ENCODE measurements around the gene C19orf44. TPM values are rescaled to one million over a fixed set of nuclear protein-coding genes. Genes with fewer than 3 reads are reported as not detected.

Gene C19orf44
- total and polyA plus RNA-seq, 3 experiments from 2014 or later, result 1.3 to 5.4 (median 5.1) TPM

DNA sequence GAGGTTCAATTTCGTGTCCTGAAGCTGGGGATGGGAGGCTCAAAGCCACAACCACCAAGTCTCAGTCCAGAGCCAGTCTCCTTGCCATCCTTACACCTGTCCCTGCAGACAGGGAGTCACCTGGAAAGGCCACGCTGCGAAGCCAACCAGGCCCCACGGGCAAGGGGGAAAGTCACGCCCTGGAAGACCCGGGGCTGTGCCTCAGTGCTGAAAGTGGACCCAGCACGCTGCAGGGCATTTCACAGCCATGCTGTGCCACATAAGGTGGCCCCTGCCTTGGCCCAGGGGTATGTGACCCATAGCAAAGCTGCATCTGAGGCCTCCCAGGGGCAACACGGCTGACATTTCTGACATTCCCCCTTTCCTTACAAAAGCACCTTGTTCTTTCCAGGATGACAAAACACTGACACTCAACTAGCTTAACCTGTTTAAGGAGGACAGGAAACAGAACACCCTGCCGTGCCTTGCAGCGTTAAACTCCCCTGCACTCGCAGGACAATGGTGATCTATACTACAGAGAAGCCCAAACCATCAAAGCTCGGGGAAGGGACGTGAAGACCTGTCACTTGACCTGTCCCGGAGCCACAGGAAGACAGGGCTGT is 31.2 kb downstream of the C19orf44 start:
- peaks cover 0 to 91% (median 9%) of the 10 kb centered on the region in 3 donors for H3K36me3 Mint-ChIP-seq
- no peaks in the 10 kb centered on the region for H3K9me3 Mint-ChIP-seq
- peak overlapping the region in 4 of 8 donors; percentile 31 to 63 (median 44) for H3K27ac Mint-ChIP-seq
- POLR2A ChIA-PET, result no interaction called here
- no peak overlapping the region for H3K27ac ChIP-seq (ENCODE audit: low read depth, low read length)
- CTCF ChIA-PET, result interaction anchor here (1.4 kb wide), 3 partner anchors 17 to 100 kb away, joined by 3 read pairs; no protein-coding TSS in a partner anchor
- peaks cover 63% of the 10 kb centered on the region for H3K36me3 ChIP-seq (ENCODE audit: insufficient read depth, low read length)
- H3K4me1 ChIP-seq (ENCODE audit: insufficient read depth, low read length), result no peaks in the 10 kb centered on the region
- H3K9me3 ChIP-seq (ENCODE audit: low read length), result no peaks in the 10 kb centered on the region
- H3K27me3 ChIP-seq (ENCODE audit: insufficient read depth, low read length, poor library complexity, severe bottlenecking), result no peaks in the 10 kb centered on the region
- DNase-seq, result no peak
- H3K4me3 Mint-ChIP-seq, result no peak overlapping the region
- H3K27me3 Mint-ChIP-seq, result no peaks in the 10 kb centered on the region
- no peaks in the 10 kb centered on the region for H3K4me1 Mint-ChIP-seq
- H3K4me3 ChIP-seq (ENCODE audit: low read length), result no peak overlapping the region

DNA sequence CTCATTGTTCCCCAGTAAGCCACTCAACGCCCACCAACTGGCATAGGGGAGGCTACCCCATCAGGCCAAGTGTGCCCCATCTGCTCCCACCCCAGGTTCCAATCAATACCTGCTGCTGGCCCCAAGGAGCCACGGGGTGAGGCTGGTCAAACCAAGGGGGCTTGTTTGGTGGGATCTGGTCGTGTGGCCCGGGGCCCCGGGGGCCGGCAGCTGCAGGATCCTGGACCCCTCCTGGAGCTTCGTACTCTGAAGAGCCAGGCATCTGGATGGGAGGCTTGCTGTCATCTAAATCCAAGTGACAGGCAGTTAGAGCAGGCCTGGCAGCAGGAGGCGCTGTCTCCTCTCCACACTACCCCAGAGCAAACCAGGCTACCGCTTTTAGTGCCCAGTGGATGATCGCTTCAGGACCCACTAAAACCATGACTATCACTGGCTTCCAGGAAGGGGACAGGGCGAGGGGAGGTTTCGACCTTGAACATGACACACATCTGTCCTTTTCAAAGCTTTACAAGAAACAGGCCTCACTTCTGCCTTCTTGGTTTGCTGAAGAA is 31.9 kb downstream of the C19orf44 start:
- no peaks in the 10 kb centered on the region for H3K27me3 Mint-ChIP-seq
- Histone ChIP-seq H3K27ac (ENCODE audit: low read depth, low read length) (no peak overlapping the region), H3K36me3 (ENCODE audit: insufficient read depth, low read length) (peaks cover 61% of the 10 kb centered on the region), H3K4me1 (ENCODE audit: insufficient read depth, low read length) (no peaks in the 10 kb centered on the region), H3K4me3 (ENCODE audit: low read length) (no peak overlapping the region), H3K27me3 (ENCODE audit: insufficient read depth, low read length, poor library complexity, severe bottlenecking) (no peaks in the 10 kb centered on the region), H3K9me3 (ENCODE audit: low read length) (no peaks in the 10 kb centered on the region)
- peak overlapping the region in 3 of 8 donors; percentile 32 to 69 (median 47) for H3K27ac Mint-ChIP-seq
- ChIA-PET CTCF (interaction anchor here (0.6 to 1.4 kb wide), 4 partner anchors 17 to 569 kb away, joined by 3 read pairs; no protein-coding TSS in a partner anchor), POLR2A (no interaction called here)
- H3K4me1 Mint-ChIP-seq, result no peaks in the 10 kb centered on the region
- DNase-seq, result peak; percentile 21 to 58 (median 26)
- H3K36me3 Mint-ChIP-seq, result peaks cover 0 to 91% (median 9%) of the 10 kb centered on the region in 3 donors
- no peaks in the 10 kb centered on the region for H3K9me3 Mint-ChIP-seq
- H3K4me3 Mint-ChIP-seq, result no peak overlapping the region

DNA sequence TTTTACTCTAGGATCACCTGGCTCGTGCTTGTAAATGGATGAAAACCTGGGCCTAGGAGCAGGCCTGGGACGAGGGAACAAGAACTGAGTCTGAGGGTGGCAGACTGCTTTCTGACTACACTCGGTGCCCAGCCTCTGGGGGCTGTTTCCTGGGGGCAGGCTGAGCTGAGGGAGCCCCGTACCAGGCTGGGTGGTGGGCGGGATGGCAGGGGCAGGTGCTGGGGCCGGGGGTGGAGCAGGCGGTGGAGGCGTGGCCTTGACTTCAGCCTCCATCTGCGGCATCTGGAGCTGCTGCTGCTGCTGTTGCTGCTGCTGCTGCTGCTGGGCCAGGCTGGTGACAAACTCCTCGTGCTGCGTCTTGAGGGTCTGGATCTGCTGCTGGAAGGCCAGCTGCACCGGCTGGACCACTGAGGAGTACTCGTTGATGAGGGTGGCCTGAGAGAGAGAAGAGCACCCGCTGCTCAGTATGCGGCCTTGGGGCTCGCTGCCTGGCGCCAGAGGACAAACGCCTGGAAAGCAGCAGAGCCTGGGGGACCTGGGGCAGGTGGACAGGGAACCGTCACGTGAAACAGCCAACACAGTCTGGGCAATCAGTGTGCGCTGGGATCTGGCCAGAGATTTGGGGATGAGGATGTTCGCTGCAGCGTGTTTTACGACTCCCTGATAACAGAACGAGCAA is 33.4 kb downstream of the C19orf44 start:
- no peaks in the 10 kb centered on the region for H3K4me1 Mint-ChIP-seq
- Histone ChIP-seq H3K9me3 (ENCODE audit: low read length) (no peaks in the 10 kb centered on the region), H3K4me1 (ENCODE audit: insufficient read depth, low read length) (no peaks in the 10 kb centered on the region), H3K27me3 (ENCODE audit: insufficient read depth, low read length, poor library complexity, severe bottlenecking) (no peaks in the 10 kb centered on the region), H3K36me3 (ENCODE audit: insufficient read depth, low read length) (peaks cover 58% of the 10 kb centered on the region), H3K4me3 (ENCODE audit: low read length) (no peak overlapping the region), H3K27ac (ENCODE audit: low read depth, low read length) (no peak overlapping the region)
- no peak for DNase-seq
- POLR2A ChIA-PET, result no interaction called here
- no peaks in the 10 kb centered on the region for H3K27me3 Mint-ChIP-seq
- CTCF ChIA-PET, result no interaction called here
- peaks cover 0 to 91% (median 5%) of the 10 kb centered on the region in 3 donors for H3K36me3 Mint-ChIP-seq
- no peaks in the 10 kb centered on the region for H3K9me3 Mint-ChIP-seq
- no peak overlapping the region for H3K27ac Mint-ChIP-seq
- no peak overlapping the region for H3K4me3 Mint-ChIP-seq

- H3K36me3 Mint-ChIP-seq, result peaks cover 0 to 93% (median 5%) of the 10 kb centered on the region in 3 donors
- H3K27me3 ChIP-seq (ENCODE audit: insufficient read depth, low read length, poor library complexity, severe bottlenecking), result no peaks in the 10 kb centered on the region
- peaks cover 55% of the 10 kb centered on the region for H3K36me3 ChIP-seq (ENCODE audit: insufficient read depth, low read length)
- ChIA-PET POLR2A (no interaction called here), CTCF (no interaction called here)
- H3K4me1 Mint-ChIP-seq, result no peaks in the 10 kb centered on the region
- H3K4me3 ChIP-seq (ENCODE audit: low read length), result no peak overlapping the region
- H3K27me3 Mint-ChIP-seq, result no peaks in the 10 kb centered on the region
- no peaks in the 10 kb centered on the region for H3K9me3 Mint-ChIP-seq
- H3K27ac ChIP-seq (ENCODE audit: low read depth, low read length), result no peak overlapping the region
- H3K27ac Mint-ChIP-seq, result no peak overlapping the region
- no peak for DNase-seq
- no peak overlapping the region for H3K4me3 Mint-ChIP-seq
- no peaks in the 10 kb centered on the region for H3K4me1 ChIP-seq (ENCODE audit: insufficient read depth, low read length)
- H3K9me3 ChIP-seq (ENCODE audit: low read length), result no peaks in the 10 kb centered on the region
Observed at GRCh38 chr19:16530540-16531379, 34.6 kb downstream of the C19orf44 start.

GRCh38 chr19:16531380-16531669 is 35.1 kb downstream of the C19orf44 start:
- no peak overlapping the region for H3K27ac ChIP-seq (ENCODE audit: low read depth, low read length)
- H3K9me3 Mint-ChIP-seq, result no peaks in the 10 kb centered on the region
- H3K36me3 ChIP-seq (ENCODE audit: insufficient read depth, low read length), result peaks cover 51% of the 10 kb centered on the region
- H3K36me3 Mint-ChIP-seq, result peaks cover 0 to 94% (median 5%) of the 10 kb centered on the region in 3 donors
- POLR2A ChIA-PET, result no interaction called here
- no peaks in the 10 kb centered on the region for H3K9me3 ChIP-seq (ENCODE audit: low read length)
- H3K27ac Mint-ChIP-seq, result no peak overlapping the region
- H3K4me1 Mint-ChIP-seq, result peaks cover 0 to 3% (median 0%) of the 10 kb centered on the region in 3 donors
- CTCF ChIA-PET, result no interaction called here
- H3K27me3 ChIP-seq (ENCODE audit: insufficient read depth, low read length, poor library complexity, severe bottlenecking), result no peaks in the 10 kb centered on the region
- H3K4me3 ChIP-seq (ENCODE audit: low read length), result no peak overlapping the region
- H3K27me3 Mint-ChIP-seq, result no peaks in the 10 kb centered on the region
- DNase-seq, result no peak
- peak overlapping the region in 1 of 7 donors; percentile 30 for H3K4me3 Mint-ChIP-seq
- no peaks in the 10 kb centered on the region for H3K4me1 ChIP-seq (ENCODE audit: insufficient read depth, low read length)

- peaks cover 1% of the 10 kb centered on the region for H3K4me1 ChIP-seq (ENCODE audit: insufficient read depth, low read length)
- H3K27me3 ChIP-seq (ENCODE audit: insufficient read depth, low read length, poor library complexity, severe bottlenecking), result no peaks in the 10 kb centered on the region
- POLR2A ChIA-PET, result no interaction called here
- H3K4me3 Mint-ChIP-seq, result no peak overlapping the region
- H3K9me3 ChIP-seq (ENCODE audit: low read length), result no peaks in the 10 kb centered on the region
- peaks cover 0 to 97% (median 6%) of the 10 kb centered on the region in 3 donors for H3K36me3 Mint-ChIP-seq
- H3K4me3 ChIP-seq (ENCODE audit: low read length), result no peak overlapping the region
- peaks cover 39% of the 10 kb centered on the region for H3K36me3 ChIP-seq (ENCODE audit: insufficient read depth, low read length)
- CTCF ChIA-PET, result no interaction called here
- no peaks in the 10 kb centered on the region for H3K9me3 Mint-ChIP-seq
- no peaks in the 10 kb centered on the region for H3K27me3 Mint-ChIP-seq
- no peak overlapping the region for H3K27ac ChIP-seq (ENCODE audit: low read depth, low read length)
- no peak for DNase-seq
- no peak overlapping the region for H3K27ac Mint-ChIP-seq
- H3K4me1 Mint-ChIP-seq, result peaks cover 5 to 7% (median 6%) of the 10 kb centered on the region in 3 donors
Observed at GRCh38 chr19:16532440-16533234, 36.4 kb downstream of the C19orf44 start.

DNA sequence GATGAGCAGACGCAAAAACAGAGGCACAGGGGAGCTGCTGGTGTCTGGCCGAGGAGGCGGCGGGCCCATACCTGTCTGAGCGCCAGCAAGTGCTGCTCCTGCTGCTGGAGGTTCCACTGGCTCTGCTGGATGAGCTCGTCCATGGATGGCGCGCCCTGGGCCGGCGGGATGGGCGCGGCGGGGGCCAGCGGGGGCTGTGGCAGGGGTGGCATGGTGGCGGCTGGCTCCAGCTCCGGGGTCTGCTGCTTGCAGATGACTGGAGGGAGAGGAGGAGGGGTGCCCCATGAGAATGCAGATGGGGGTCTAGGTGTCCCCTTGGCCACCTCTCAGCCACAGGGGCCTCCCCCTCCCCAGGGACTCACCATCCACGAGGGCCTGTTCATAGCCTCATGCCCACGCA is 39.2 kb downstream of the C19orf44 start:
- H3K4me3 Mint-ChIP-seq, result no peak overlapping the region
- Histone ChIP-seq H3K4me3 (ENCODE audit: low read length) (no peak overlapping the region), H3K9me3 (ENCODE audit: low read length) (no peaks in the 10 kb centered on the region), H3K27ac (ENCODE audit: low read depth, low read length) (no peak overlapping the region), H3K4me1 (ENCODE audit: insufficient read depth, low read length) (peaks cover 13% of the 10 kb centered on the region), H3K36me3 (ENCODE audit: insufficient read depth, low read length) (peaks cover 34% of the 10 kb centered on the region), H3K27me3 (ENCODE audit: insufficient read depth, low read length, poor library complexity, severe bottlenecking) (no peaks in the 10 kb centered on the region)
- no peak overlapping the region for H3K27ac Mint-ChIP-seq
- no peak for DNase-seq
- ChIA-PET CTCF (no interaction called here), POLR2A (no interaction called here)
- no peaks in the 10 kb centered on the region for H3K9me3 Mint-ChIP-seq
- no peaks in the 10 kb centered on the region for H3K27me3 Mint-ChIP-seq
- H3K4me1 Mint-ChIP-seq, result peaks cover 23 to 27% (median 26%) of the 10 kb centered on the region in 3 donors
- peaks cover 0 to 90% (median 3%) of the 10 kb centered on the region in 3 donors for H3K36me3 Mint-ChIP-seq
